Caki2 (cell line): ENCODE data around the gene TRMT10C. TPM values are rescaled to one million over a fixed set of nuclear protein-coding genes. Genes with fewer than 3 reads are reported as not detected.
"Not testable (repeated sequence)": the region's sequence is repeated elsewhere in the genome, so short reads cannot be mapped to it uniquely, and the experiment has no call there.

ENCODE experiments used
- DNase-seq: peaks from one replicate; pipeline ENCODE4 v3.0.0-alpha.2; 2015; ENCODE audit warnings: low read depth
- in situ Hi-C: cut with HindIII; loops from 2 replicates; pipeline ENCODE4 v1.10.0; 2016; ENCODE audit warnings: low sequenced_read_pairs, low pct_unique_long_range_greater_than_20kb, mixed read lengths
- total RNA-seq: library from RNA; depleted of rRNA; stranded (reverse); fragments of >200 nt; shearing (Covaris generic); gene quantifications from 2 replicates; pipeline ENCODE4 v1.2.3, GENCODE V29; 2014; ENCODE audit warnings: low replicate concordance; rRNA removed

TRMT10C gene
- total RNA-seq: 21.3 and 31.7 TPM in 2 replicates

GRCh38 chr3:101561630-101562328, at the start of gene TRMT10C:
TSS of gene TRMT10C (plus strand) at chr3:101561868. CDS start at chr3:101564782, 2,914 bp downstream.
- in situ Hi-C loops: no loop called here
- DNase-seq: peak; percentile 88

GRCh38 chr3:101512396-101512645, 49.3 kb upstream of the TRMT10C start:
- in situ Hi-C loops: no loop called here
- DNase-seq: no peak

- peak; percentile 88 for DNase-seq
- in situ Hi-C loops: no loop called here
Measured at GRCh38 chr3:101512646-101513418, 48.8 kb upstream of the TRMT10C start, which contains the start of gene SENP7. TSS of gene SENP7 (minus strand) at chr3:101513212. CDS start at chr3:101513130, 82 bp downstream.

GRCh38 chr3:101513419-101513986, 48.2 kb upstream of the TRMT10C start:
- in situ Hi-C loops: no loop called here
- no peak for DNase-seq

GRCh38 chr3:101518421-101518871, 43.2 kb upstream of the TRMT10C start:
- in situ Hi-C loops: no loop called here
- DNase-seq: peak; percentile 6

- in situ Hi-C loops: no loop called here
- peak; percentile 55 for DNase-seq
Measured at GRCh38 chr3:101519685-101520365, 41.8 kb upstream of the TRMT10C start.

- in situ Hi-C loops: no loop called here
- no peak for DNase-seq
Measured at GRCh38 chr3:101521211-101521701, 40.4 kb upstream of the TRMT10C start.

GRCh38 chr3:101527441-101527840, 34.2 kb upstream of the TRMT10C start:
- no peak for DNase-seq
- in situ Hi-C loops: no loop called here

GRCh38 chr3:101527906-101528305, 33.8 kb upstream of the TRMT10C start:
- DNase-seq: no peak
- in situ Hi-C loops: no loop called here

- in situ Hi-C loops: no loop called here
- no peak for DNase-seq
Measured at GRCh38 chr3:101529816-101530685, 31.6 kb upstream of the TRMT10C start.

GRCh38 chr3:101530686-101531047, 31.0 kb upstream of the TRMT10C start:
- no peak for DNase-seq
- in situ Hi-C loops: no loop called here

GRCh38 chr3:101531473-101532086, 30.1 kb upstream of the TRMT10C start:
- no peak for DNase-seq
- in situ Hi-C loops: no loop called here

- in situ Hi-C loops: no loop called here
- no peak for DNase-seq
Measured at GRCh38 chr3:101532783-101533602, 28.7 kb upstream of the TRMT10C start.

GRCh38 chr3:101533603-101533968, 28.1 kb upstream of the TRMT10C start:
- no peak for DNase-seq
- in situ Hi-C loops: no loop called here

- in situ Hi-C loops: no loop called here
- no peak for DNase-seq
Measured at GRCh38 chr3:101535221-101535620, 26.4 kb upstream of the TRMT10C start.

GRCh38 chr3:101536266-101536665, 25.4 kb upstream of the TRMT10C start:
- in situ Hi-C loops: no loop called here
- DNase-seq: no peak

- DNase-seq, in situ Hi-C loops: not testable (repeated sequence)
Measured at GRCh38 chr3:101536955-101537354, 24.7 kb upstream of the TRMT10C start.
